Subcutaneous adipose tissue (tissue), 4 donors: ENCODE results near the gene STARD10. TPM values are rescaled to one million over a fixed set of nuclear protein-coding genes. Genes with fewer than 3 reads are reported as not detected.

Source experiments
- CTCF ChIP-seq: fragments of 450-650 bp; IDR thresholded peaks from one replicate; pipeline ENCODE4 v1.5.1; 2016; ENCODE audit warnings: low read depth, mild to moderate bottlenecking, control low read depth, antibody characterized with exemption, moderate library complexity
- total RNA-seq, 4 donors: library from RNA; depleted of rRNA; stranded (reverse); fragments of >200 nt; gene quantifications; one replicate each; pipeline ENCODE4 v1.1.0, GENCODE V29; 2016

Gene STARD10
- total RNA-seq, 4 donors from 2014 or later: 13.4 to 20.2 (median 14.8) TPM

DNA sequence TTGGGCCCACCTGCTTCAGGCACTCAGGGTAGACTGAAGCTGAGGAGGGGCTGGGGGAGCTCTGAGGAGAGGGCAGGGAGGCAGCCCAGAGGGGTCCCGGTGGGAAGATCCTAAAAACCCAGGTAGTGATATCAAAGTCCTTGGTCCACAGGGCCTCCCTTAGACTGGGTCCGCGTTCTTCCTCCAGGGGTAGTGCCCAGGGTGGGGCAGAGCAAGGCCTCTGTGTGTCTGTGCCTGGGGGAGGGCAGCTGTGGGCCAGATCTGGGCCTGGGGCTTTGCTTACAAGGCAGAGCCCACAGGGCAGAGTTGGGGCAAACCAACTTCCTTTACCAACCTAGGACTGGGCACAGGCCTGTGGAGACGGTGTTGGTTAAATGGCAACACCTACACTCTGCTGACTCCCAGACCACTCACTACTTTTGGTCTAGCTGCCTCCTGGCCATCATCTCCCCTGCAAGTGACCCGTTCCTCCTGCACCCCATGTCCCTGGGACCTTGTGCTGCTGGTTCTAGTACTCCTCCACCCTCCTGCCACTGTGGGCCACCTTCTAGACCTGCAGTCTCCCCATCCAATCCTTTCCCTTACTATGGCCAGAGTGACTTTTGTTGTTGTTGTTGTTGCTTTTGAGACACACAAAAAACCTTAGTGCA is 36.2 kb upstream of the STARD10 start:
- TF ChIP-seq CTCF: no peak

DNA sequence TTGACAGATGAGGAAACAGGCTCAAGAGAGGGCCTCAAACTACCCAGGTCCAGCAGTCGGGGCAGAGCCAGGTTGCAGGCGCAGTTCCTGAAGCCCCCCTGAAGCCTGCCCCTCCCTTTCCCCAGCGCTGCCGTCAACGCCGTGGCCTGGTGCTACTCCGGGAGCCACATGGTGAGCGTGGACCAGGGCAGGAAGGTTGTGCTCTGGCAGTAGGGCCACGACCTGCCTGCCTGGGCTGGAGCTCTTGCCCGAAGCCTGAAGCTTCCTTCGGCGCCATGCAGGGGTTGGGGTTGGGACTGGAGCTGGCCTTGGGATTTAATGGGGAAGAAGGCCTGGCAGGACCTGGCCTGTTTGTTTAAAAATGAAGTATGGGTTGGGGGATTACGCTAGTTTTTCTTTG is 35.3 kb upstream of the STARD10 start:
- no peak for TF ChIP-seq CTCF

DNA sequence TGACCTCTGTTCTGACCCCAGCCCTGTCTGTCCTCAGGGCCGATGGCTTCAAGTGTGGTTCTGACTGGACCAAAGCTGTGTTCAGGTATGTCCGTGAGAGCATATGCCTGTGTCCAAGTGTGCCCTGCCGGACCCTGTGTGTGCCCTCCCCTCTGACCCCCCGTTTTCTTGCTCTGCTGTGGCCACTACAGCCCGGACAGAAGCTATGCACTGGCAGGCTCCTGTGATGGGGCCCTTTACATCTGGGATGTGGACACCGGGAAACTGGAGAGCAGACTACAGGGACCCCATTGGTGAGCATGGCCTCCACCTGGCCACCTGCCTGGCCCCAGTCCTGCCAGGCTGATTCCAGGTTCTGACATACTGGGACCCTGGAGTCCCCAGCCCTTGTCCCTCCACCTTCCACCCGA is 34.9 kb upstream of the STARD10 start:
- TF ChIP-seq CTCF: no peak

GRCh38 chr11:72828081-72828567 is 34.3 kb upstream of the STARD10 start:
- no peak for TF ChIP-seq CTCF

DNA sequence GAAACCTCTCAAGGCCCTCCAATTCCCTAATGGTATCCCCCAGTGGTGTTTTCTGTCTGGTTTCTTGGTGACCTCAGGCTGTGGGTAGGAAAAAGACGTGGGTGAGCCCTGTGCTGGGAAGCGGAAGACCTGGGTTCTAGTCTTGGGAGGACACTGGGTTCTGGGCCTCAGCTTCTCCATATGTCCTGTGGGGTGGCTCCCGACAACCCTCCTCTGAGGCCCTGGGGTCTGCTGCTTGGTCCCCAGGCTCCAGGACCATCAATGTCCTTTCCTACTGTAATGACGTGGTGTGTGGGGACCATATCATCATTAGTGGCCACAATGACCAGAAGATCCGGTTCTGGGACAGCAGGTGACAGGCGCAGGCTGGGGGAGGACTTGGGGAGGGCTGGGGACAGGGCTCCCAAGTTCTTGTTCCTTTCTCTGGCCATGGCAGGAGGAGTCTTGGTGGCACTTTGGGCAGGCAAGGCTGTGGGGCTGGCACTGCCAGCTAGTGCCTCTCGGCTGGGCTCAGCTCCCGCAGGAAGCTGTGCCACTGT is 33.2 kb upstream of the STARD10 start:
- TF ChIP-seq CTCF: no peak

DNA sequence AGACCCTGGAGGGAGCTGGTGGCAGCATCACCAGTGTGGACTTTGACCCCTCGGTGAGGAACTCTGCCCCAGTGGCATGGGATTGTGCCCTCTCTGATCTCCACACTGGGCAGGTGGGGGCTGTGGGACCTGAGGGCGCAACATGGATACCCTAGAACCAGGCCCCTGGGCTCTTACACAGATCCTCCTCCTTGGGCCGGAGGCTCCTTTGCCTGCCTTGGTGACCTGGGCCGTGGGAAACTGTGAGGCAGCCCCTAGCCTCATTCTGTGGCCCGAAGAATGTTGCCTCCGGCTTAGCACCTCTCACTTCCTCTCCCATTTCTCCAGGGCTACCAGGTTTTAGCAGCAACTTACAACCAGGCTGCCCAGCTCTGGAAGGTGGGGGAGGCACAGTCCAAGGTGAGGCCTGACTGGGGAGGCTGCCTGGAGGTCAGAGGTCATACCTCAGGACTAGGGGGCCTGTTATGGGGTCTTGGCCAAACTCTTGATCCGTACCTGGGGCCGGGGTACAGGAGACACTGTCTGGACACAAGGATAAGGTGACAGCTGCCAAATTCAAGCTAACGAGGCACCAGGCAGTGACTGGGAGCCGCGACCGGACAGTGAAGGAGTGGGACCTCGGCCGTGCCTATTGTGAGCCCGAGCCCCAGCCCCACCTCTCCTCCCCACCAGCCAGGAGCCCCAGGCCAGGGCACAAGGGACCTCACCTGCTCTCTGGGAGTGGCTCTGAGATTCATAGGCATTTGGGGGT is 32.5 kb upstream of the STARD10 start:
- TF ChIP-seq CTCF: no peak

GRCh38 chr11:72825661-72826060 is 31.8 kb upstream of the STARD10 start:
- TF ChIP-seq CTCF: no peak
